HG02759 (cell line): ENCODE measurements around the gene RNF19B.

Experiments used
- ATAC-seq: cut with Tn5 transposase; IDR thresholded peaks from one replicate; pipeline ENCODE4 v1.9.1; 2021; ENCODE audit warnings: mild to moderate bottlenecking, moderate library complexity; ENCODE audit not compliant: unreplicated experiment

Gene RNF19B, protein sequence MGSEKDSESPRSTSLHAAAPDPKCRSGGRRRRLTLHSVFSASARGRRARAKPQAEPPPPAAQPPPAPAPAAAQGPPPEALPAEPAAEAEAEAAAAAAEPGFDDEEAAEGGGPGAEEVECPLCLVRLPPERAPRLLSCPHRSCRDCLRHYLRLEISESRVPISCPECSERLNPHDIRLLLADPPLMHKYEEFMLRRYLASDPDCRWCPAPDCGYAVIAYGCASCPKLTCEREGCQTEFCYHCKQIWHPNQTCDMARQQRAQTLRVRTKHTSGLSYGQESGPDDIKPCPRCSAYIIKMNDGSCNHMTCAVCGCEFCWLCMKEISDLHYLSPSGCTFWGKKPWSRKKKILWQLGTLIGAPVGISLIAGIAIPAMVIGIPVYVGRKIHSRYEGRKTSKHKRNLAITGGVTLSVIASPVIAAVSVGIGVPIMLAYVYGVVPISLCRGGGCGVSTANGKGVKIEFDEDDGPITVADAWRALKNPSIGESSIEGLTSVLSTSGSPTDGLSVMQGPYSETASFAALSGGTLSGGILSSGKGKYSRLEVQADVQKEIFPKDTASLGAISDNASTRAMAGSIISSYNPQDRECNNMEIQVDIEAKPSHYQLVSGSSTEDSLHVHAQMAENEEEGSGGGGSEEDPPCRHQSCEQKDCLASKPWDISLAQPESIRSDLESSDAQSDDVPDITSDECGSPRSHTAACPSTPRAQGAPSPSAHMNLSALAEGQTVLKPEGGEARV

DNA sequence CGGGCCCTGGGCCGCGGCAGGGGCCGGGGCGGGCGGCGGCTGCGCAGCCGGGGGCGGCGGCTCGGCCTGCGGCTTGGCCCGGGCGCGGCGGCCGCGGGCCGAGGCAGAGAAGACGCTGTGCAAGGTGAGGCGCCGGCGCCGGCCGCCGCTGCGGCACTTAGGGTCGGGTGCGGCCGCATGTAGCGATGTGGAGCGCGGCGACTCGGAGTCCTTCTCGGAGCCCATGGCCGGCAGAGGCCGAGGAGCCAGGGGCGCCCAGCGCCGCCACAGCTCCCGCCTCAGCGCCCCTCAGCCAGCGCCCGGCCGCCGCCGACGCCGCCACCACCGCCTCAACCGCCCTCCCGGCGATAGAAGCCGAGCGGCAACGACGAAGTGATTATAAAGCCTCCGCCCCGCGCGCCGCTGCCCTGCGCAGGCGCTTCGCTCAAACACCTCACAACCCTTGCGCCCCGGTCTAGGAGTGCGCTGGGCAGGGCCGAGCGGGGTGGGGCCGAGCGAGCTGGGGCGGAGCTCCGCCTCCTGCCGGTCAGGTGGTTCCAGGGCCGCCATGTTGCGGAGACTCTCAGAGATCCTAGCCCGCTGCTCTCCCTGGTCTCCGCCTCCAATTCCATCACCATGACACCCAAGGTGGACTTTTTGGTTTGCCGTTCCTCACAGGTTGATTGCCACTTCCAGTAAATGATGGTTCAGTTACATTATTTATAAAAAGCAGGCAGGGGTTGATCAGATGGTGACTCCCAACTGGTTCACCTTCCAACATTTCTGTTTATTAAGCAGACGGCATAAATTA, at the start of gene RNF19B:
Gene RNF19B (minus strand): TSS at position 349 of the 790 bp plus-strand sequence. CDS start 124 bp downstream, at position 225.
- peak; percentile 86 for ATAC-seq

DNA sequence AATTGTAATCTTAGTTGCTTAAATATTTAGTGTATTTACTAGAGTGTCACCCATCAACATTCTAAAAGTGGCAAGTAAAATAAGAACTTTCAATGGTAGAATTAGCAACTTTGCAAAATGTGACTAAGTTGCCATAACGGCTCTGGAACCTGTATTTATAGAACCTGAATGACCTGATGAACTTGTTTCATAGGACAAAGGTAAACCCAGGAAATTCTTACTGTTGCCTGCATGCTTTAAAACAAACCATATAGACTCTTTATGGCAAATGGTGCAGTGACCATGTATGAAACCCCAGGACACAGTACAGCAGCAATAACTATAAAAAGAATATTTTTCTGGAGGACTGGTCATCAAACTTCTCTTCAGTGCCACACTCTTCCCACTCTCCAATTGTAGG, 49.2 kb upstream of the RNF19B start:
- no peak for ATAC-seq

DNA sequence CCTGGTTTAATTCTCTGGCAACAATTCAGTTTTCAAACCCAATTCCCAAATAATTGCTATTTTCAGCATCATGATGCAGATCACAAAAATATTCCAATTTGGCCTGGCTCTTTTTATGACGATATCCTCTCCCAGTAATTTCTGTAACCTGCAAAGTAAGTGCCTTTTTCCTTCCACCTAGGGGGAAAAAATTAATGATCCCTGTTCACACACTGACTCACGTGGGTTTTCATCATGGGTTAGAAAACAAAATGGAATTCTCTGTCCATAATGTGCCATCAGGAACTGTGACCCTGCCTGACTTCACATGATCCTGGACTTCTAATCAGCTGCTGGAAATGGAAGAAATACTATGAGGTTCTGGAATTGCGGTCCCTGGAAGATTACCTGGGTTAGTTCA, 47.6 kb upstream of the RNF19B start:
- no peak for ATAC-seq

DNA sequence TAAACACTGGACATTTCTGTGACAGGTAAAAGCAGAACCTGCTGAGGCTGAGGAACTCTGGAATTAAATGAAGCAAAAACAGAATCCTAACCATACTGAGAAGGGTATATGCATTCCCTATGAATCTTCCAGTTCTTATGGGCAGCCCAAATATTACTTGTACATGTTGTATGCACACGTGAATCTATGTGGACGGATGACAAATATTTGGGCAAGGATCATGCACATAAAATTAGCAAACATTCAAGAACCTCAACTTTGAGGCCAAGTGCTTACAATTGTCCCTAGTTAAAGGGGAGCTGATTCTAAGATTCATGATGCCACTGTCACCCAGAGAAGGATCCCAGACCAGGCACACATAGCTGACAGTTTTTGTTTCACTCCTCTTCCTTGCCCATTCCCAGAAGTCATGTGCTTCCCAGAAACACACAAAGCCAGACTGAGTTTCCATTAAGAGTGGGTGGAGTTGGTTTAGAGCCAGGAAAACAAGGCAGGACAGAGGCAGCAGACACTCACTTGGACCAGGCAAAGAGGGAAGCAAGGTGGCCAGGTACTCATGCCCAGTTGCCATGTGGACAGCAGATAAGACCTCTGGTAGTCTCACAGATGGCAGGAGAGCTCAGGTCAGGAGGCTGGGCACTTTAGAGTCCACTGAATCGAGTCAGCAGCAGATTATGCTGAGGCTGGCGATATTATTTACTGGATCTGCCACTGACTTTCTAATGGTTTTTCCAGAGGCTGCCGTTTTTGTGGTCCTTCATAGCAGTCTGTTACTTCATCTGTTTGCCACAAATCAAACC, 46.5 kb upstream of the RNF19B start:
- ATAC-seq: no peak

DNA sequence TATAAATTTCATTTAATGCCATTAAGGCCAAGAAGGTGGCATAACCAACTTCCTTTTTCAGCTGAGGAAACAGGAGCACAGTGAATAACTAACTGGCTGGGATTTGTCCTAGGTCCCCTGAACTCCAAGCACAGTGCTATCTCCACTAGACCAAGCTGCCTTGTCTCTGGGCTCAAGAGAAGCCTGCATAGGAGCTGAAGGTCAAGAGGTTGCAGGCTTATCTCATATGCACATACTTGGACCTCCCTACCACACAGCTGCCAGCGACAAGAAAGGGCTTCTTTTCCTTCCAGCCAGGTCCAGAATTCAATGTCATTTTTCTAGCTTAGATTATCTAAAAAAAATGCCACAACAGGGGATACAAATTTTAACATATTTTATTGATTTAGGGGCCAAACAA, 45.0 kb upstream of the RNF19B start:
- ATAC-seq: no peak

DNA sequence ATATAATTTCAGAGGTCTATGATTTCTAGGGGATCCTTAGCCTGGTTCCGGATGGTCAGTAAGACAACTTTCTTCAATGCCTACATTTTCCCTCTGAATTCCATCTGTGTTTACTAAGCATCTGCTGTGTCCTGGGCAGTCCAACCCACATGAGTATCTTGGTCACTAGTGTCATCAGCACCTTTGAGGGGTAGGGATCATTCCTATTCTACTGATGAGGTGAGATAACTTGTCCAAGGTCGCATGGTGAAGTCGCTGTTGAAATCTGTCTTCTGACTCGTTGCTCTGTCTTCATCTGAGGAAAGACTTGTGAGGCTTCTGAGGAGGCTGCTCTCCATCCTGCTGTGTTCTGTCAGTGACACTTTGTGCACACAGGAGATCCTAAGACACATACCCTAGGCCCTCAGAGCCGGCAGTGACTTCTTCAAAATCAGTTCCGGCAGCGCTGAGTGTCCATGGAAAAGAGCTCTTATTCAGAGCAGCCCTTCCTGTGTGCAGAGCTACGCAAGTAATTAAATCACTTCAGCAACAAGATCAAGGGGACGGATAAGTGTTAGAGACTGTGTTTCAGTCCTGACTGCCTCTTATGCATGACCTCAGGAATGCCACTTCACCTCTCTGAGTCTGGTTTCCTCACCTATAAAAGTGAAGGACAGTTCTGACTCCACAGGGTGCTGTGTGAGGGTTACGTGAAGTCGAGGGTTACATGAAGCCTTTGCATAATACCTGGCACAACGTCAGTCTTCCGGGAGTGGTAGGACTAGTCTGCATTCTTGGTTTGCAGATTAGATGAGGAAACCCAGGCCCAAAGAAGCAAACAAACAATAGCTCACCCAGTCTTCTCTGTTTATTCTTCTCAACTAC, 43.7 kb upstream of the RNF19B start:
- no peak for ATAC-seq

DNA sequence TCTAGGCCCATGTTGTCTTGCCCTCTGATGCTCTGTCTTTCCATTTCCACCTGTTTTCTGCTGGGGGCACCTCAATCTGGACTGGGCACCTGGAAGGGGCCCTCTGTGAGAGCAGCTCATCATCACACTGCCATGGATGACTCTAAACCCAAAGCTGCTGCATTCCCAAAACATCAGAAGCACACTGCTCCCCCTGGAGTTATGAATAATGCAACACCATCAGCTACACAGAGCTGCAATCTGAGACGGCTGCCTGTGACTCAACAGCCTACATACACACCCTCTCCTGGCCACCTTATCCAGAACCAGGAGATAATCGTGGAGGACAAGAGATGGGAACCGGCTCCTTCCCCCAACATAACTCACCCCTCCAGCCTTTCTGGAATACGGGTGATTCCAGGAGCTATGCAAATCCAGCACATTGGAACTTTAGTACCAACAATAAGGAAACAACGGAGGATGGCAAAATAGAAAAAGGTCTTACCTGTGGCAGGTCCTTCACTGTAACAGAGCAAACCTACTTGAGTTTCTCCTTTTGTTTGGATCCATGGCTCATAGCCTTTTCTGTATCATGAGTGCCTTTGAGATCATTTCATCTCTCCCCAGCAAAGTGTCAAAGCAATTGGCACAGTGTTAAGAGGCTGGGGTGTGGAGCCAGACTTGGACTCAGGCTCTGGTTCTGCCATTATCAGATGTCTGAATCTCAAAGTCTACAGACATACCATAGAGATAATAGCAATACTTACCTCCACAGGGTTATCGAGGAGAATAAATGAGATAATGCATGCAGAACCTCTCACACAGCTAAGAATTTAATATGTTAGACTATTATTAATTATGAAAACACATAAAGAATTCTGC, 42.8 kb upstream of the RNF19B start:
- ATAC-seq: no peak

DNA sequence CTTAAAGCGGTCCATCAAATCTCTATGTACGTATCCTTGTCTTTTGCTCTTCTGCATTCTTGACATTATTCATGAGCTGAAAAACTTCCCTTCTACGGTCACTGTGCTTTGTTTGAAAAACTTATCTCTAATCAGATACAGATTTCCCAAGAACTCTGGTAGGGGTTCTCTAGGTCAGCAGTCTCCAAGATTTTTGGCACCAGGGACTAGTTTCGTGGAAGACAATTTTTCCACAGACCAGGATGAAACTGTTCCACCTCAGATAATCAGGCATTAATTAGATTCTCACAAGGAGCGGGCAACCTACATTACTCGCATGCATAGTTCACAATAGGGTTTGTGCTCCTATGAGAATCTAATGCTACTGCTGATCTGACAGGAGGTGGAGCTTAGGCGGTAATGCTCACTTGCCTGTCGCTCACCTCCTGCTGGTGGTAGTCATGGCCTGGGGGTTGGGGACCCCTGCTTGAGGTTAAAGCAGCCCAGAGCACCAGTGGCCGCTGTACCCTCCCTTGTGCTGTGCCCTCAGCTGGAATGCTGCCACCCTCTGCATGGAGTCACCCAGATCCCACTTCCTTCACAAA, 41.3 kb upstream of the RNF19B start:
- no peak for ATAC-seq

DNA sequence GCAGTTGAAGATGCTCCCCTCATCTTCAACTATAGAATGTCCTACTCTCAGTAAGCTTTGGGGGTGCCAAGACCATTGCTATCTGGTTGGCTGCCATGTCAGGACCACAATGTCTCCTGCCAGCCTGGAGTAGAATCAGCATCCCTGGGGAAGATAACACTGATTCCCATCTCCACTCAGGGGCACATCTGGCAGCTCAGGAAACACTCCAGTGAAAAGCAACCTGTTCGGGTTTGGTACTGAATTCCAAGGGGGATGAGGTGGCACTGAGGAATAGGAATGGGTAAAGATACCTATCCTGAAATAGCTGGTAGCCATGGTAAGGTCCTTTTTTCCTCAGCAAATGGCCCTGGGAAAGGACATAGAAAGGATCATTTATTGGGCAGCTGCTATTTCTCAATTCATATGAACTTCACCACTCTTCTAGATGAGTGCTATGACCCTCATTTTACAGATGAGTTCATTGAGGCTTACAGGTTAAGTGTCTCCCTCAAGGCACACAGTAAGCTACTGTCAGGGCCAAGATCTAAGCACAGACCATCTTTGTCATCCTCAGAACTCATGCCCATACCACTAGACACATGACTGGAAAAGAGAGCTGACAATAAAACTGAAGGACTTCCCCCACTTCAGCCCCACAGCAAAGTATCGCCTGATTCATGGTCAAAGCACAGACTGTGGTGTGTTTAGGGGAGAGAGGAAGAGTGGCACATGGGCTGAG, 40.7 kb upstream of the RNF19B start:
- no peak for ATAC-seq

DNA sequence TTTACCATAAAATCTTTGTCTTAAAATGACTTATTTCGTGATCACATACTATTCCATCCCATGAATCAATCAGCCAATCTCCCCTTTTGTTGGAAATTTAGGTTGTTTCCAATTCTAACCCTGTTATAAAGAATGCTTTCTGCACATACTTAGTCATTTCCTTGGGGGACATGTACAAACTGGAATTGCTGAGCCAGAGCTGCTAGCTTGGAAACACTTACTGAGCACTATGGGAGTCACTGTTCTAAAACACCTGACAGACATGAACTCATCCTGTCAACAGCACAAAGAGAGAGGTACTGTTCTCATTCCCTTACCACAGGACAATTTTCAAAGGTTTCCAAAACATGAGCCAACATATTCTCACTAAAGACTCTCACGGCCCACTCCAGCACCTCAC, 40.0 kb upstream of the RNF19B start:
- ATAC-seq: no peak

DNA sequence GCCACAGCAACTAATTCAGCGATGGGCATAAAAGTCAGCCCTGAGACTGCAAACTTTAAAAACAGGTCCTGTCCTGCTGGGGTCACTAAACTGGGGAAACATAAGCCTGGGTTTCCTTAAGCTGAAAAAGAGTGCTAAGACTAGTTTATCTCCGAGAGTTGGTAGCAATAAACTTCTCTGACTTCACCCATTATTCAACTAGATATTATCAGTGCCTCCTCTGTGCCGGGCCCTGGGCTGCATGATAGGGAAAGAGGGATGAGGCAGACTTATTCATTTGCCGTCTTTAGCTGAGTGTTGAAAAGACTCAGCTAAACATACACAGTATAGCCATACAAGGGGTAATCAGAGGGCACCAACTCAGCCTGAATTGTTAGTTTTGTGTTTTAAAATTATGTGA, 39.0 kb upstream of the RNF19B start:
- ATAC-seq: no peak

DNA sequence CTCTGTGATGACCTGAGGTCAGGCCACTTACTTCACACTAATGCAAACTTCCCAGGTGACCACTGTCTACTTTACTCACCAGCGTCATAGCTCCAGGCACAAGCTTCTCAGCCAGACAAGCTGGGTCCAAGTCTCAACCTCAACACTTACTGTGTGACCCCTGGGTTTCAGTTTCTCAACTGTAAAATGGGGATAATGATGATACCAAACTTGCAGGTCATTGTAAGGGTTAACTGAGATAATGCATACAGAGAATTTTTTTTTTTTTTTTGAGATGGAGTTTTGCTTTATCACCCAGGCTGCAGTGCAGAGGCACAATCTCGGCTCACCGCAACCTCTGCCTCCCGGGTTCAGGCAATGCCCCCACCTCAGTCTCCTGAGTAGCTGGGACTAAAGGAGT, 37.4 kb upstream of the RNF19B start:
- ATAC-seq: no peak

DNA sequence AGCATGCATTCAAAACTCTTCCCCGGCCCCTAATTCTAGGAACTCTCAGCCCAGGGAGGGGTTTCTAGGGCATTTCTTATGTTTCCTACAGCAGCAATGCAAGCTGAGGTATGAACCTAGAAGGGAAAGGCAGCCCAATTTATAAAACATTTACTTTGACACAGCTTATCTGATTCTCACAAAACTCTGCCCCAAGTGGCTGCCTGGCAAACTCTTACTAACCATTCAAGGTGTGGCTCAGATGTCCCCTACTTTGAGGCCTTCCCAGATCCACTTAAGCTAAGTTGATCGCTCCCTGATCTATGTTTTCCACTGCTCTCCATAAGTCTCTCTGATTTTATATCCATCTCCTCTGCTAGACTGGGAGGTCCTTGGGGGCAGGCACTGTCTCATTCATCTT, 36.7 kb upstream of the RNF19B start:
- no peak for ATAC-seq

DNA sequence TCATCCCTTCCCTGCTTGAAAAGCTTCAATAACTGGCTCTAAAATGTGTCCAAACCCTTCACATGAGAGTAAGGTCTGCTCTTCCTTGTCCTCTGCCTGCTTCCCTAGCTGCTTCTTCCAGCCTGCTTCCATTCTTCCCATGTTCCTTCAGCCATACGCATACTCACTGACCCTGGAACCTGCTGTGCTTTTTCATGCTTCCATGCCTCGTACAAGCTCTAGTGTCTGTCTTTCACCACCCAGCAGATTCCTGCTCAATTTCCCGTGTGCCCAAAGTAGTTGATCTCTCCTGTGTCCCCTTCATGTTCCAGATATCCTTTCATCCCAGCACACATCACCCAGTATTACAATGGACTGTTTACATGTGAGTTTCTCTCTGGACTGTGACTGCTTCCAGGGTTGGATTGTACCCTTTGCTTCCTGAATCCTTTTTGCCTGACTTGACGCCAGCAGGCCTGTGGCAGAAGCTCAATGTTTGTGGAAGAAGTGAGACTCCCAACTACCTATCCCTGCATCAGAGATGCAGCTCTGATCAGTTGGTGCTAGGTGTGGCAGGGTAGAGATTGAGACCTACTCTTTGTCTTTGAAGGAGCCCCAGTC, 35.9 kb upstream of the RNF19B start:
- ATAC-seq: no peak

DNA sequence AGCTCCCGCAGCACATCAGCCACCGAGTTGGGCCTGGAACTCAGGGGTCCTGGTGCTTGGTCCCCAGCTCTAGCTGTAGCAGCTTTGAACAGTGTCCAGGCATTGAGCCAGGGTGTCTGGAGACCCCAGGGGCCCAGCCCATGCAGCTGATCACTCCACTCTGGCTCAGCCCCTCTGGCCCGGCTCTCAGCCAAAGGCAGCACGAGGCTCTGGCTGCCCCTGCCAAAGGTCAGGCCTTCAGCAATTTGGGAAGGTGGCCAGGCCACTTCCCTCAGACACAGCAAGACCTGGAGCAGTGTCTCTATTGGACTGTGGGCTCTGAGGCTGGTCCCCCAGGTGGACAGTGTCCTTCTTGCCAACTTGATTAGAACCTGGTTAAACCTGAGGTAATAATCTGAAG, 34.4 kb upstream of the RNF19B start:
- no peak for ATAC-seq

DNA sequence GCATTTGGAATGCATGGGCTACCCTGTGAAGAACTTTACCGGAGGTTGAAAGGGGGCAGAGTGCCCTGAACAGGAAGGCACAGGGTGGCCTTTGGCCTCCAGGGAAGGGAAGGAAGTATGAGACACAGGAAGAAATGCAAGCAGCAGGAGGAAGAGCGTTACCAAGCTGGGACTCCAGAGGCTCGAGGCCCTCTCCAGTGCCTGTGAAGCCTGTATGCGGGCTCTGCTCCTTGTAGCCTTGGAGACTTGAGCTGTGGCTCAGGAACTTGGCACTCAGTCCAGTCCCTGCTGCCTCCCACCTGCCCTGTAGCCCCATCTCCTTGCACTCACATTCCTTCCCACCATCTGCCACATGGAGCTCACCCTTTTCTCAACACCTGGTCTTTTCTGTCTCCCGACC, 33.5 kb upstream of the RNF19B start:
- no peak for ATAC-seq

DNA sequence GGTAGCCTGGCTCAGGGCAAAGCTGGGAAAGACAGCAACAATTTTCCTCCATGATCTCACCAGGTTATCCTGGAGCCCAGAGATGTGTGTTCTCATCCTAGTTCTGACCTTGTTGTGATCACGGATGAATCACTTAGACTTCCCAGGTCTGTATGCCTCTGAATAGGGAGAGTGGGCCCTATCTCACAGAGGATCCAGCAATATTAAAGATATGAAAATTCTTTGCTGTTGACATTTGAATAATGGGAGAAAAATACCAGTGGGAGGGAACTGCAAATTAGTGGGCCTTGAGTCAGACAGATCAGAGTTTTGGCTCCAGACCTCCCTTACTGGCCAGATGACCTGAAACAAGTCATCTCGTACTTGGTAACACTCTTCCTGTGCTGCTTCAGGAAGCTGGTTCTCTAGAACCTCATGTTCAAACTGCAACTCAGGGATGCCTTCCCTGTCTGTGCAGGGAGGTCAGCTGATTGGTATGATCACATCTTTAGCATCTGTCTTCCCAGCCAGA, 32.8 kb upstream of the RNF19B start:
- ATAC-seq: no peak
